Type B pancreatic cell (in vitro differentiated cells): ENCODE data around the gene HTR4. TPM values are rescaled to one million over a fixed set of nuclear protein-coding genes. Genes with fewer than 3 reads are reported as not detected.
"Not testable (repeated sequence)": the region's sequence is repeated elsewhere in the genome, so short reads cannot be mapped to it uniquely, and the experiment has no call there.

ENCODE experiments used
- DNase-seq: peaks from one replicate; pipeline ENCODE4 v3.0.0; 2021; ENCODE audit warnings: mixed read lengths; ENCODE audit not compliant: unreplicated experiment; ENCODE audit errors: extremely low spot score
- H3K27ac Mint-ChIP-seq: 2 replicates; pipeline ENCODE4 v1.8.0; 2021; ENCODE audit warnings: mild to moderate bottlenecking, mixed read lengths
- H3K27me3 Mint-ChIP-seq: 2 replicates; pipeline ENCODE4 v1.8.0; 2021; ENCODE audit warnings: mixed read lengths
- H3K36me3 Mint-ChIP-seq: 2 replicates; pipeline ENCODE4 v1.8.0; 2021; ENCODE audit warnings: mixed read lengths
- H3K4me1 Mint-ChIP-seq: one replicate; pipeline ENCODE4 v1.8.0; 2021; ENCODE audit warnings: mixed read lengths; ENCODE audit not compliant: unreplicated experiment
- H3K4me3 Mint-ChIP-seq: 2 replicates; pipeline ENCODE4 v1.8.0; 2021; ENCODE audit warnings: mild to moderate bottlenecking, mixed read lengths
- H3K9me3 Mint-ChIP-seq: 2 replicates; pipeline ENCODE4 v1.8.0; 2021; ENCODE audit warnings: mixed read lengths
- CTCF ChIP-seq: fragments of 200-600 bp; sonication (generic); conservative IDR thresholded peaks from 2 replicates; pipeline ENCODE4 v1.5.0; 2021; ENCODE audit warnings: antibody characterized with exemption, mild to moderate bottlenecking
- total RNA-seq: library from RNA; stranded (reverse); gene quantifications from 2 replicates; pipeline ENCODE4 v1.2.1, GENCODE V29; 2021; ENCODE audit warnings: low replicate concordance

Gene HTR4
- total RNA-seq, 1 donor from 2014 or later: 0.29 TPM

- no peaks in the 10 kb centered on the region for H3K4me1 Mint-ChIP-seq
- no peak overlapping the region for H3K27ac Mint-ChIP-seq
- H3K9me3 Mint-ChIP-seq: peaks cover 2% of the 10 kb centered on the region
- no peak for DNase-seq
- peaks cover 13% of the 10 kb centered on the region for H3K27me3 Mint-ChIP-seq
- H3K4me3 Mint-ChIP-seq: no peak overlapping the region
- no peaks in the 10 kb centered on the region for H3K36me3 Mint-ChIP-seq
- no peak for TF ChIP-seq CTCF
Measured at GRCh38 chr5:148477429-148477828, 176.9 kb downstream of the HTR4 start.

- peaks cover 13% of the 10 kb centered on the region for H3K27me3 Mint-ChIP-seq
- no peak for DNase-seq
- no peak overlapping the region for H3K4me3 Mint-ChIP-seq
- no peaks in the 10 kb centered on the region for H3K36me3 Mint-ChIP-seq
- no peak for TF ChIP-seq CTCF
- no peaks in the 10 kb centered on the region for H3K9me3 Mint-ChIP-seq
- H3K4me1 Mint-ChIP-seq: no peaks in the 10 kb centered on the region
- H3K27ac Mint-ChIP-seq: no peak overlapping the region
Measured at GRCh38 chr5:148476302-148476701, 178.0 kb downstream of the HTR4 start.

- H3K27me3 Mint-ChIP-seq: peaks cover 13% of the 10 kb centered on the region
- H3K4me1 Mint-ChIP-seq: no peaks in the 10 kb centered on the region
- H3K27ac Mint-ChIP-seq: no peak overlapping the region
Measured at GRCh38 chr5:148474025-148474511, 180.3 kb downstream of the HTR4 start.

GRCh38 chr5:148471379-148471778 is 182.9 kb downstream of the HTR4 start:
- TF ChIP-seq CTCF: no peak
- Mint-ChIP-seq H3K36me3 (no peaks in the 10 kb centered on the region), H3K27me3 (peaks cover under 1% of the 10 kb centered on the region), H3K9me3 (no peaks in the 10 kb centered on the region), H3K27ac (no peak overlapping the region), H3K4me3 (no peak overlapping the region), H3K4me1 (no peaks in the 10 kb centered on the region)
- no peak for DNase-seq

More at GRCh38 chr5:148474025-148474511, 180.3 kb downstream of the HTR4 start:
- Mint-ChIP-seq H3K9me3 (no peaks in the 10 kb centered on the region), H3K4me3 (no peak overlapping the region), H3K36me3 (no peaks in the 10 kb centered on the region)
- DNase-seq: no peak
- TF ChIP-seq CTCF: no peak

GRCh38 chr5:148469501-148469935 is 184.8 kb downstream of the HTR4 start:
- Mint-ChIP-seq H3K36me3 (no peaks in the 10 kb centered on the region), H3K4me3 (no peak overlapping the region), H3K9me3 (no peaks in the 10 kb centered on the region), H3K27ac (no peak overlapping the region), H3K27me3 (no peaks in the 10 kb centered on the region), H3K4me1 (no peaks in the 10 kb centered on the region)
- no peak for TF ChIP-seq CTCF
- DNase-seq: no peak

GRCh38 chr5:148468746-148469145 is 185.6 kb downstream of the HTR4 start:
- not testable (repeated sequence) for H3K9me3 Mint-ChIP-seq, DNase-seq, H3K36me3 Mint-ChIP-seq, H3K27ac Mint-ChIP-seq, H3K4me1 Mint-ChIP-seq, H3K4me3 Mint-ChIP-seq, H3K27me3 Mint-ChIP-seq
